GM19467 (cell line): Measurements from ENCODE around the gene EPN2.

Source experiments
- ATAC-seq: cut with Tn5 transposase; IDR thresholded peaks from one replicate; pipeline ENCODE4 v1.9.1; 2021; ENCODE audit warnings: mild to moderate bottlenecking, moderate library complexity; ENCODE audit not compliant: unreplicated experiment

The EPN2 gene

GRCh38 chr17:19307521-19307920 is 70.4 kb downstream of the EPN2 start:
- ATAC-seq = no peak

DNA sequence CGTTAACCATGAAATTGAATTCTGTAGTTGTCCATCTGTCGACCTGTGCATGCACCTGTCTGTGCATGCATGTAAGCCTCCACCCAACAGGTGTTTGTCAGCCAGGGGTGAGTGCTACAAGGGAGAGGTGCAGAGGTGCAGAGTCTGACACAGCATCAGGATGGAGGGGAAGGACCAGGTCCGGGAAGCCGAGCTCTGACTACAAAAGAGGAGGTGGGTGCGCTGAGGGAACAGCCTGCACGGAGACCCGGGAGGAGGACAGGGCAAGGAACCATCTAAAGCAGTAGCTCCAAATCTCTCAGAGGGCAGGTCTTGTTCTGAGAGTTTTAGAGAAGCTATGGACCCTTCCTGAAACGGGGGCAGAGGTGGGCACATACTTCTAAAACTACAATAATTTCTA is 71.2 kb downstream of the EPN2 start:
- ATAC-seq = no peak

DNA sequence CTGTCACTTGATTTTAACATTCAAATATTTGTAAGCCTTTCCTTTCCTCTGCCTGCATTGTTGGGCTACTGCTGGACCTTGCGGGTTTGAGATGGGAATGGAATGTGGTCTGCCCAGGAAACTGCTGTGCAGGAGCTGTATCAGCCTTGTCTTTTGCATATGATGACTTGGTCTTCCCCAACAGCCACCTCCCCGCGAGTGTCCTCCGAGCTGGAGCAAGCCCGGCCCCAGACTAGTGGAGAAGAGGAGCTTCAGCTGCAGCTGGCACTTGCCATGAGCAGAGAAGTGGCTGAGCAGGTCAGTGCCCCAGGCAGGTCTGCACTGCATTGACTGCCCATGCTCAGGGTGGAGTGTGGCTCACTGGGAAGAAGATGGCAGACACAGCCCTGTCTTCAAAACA is 72.5 kb downstream of the EPN2 start:
- ATAC-seq = no peak

- no peak for ATAC-seq
Observed at GRCh38 chr17:19310151-19310550, 73.0 kb downstream of the EPN2 start.

GRCh38 chr17:19311016-19311415 is 73.8 kb downstream of the EPN2 start:
- ATAC-seq = no peak

GRCh38 chr17:19311421-19312215 is 74.5 kb downstream of the EPN2 start:
- ATAC-seq = no peak

DNA sequence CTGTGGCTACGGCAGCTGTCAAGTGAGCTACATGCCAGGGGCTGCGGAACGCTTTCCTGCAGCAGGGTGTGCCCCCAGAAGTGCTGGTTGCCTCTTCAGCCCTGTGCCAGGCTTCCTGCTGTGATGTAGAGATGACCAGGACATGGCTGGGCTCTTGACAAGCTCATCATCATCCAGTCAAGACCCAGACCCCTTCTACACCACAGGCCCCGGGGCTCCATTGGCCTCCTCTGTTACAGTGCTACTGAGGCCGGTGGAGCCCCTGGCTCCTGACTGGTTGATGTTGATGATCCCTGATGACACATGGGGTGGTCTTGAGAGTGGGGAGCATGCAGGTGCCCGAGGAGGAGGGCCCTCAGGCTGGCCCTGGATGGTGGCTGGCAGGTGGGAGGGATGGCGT is 75.2 kb downstream of the EPN2 start:
- no peak for ATAC-seq

- no peak for ATAC-seq
Observed at GRCh38 chr17:19313066-19313745, 76.0 kb downstream of the EPN2 start.

DNA sequence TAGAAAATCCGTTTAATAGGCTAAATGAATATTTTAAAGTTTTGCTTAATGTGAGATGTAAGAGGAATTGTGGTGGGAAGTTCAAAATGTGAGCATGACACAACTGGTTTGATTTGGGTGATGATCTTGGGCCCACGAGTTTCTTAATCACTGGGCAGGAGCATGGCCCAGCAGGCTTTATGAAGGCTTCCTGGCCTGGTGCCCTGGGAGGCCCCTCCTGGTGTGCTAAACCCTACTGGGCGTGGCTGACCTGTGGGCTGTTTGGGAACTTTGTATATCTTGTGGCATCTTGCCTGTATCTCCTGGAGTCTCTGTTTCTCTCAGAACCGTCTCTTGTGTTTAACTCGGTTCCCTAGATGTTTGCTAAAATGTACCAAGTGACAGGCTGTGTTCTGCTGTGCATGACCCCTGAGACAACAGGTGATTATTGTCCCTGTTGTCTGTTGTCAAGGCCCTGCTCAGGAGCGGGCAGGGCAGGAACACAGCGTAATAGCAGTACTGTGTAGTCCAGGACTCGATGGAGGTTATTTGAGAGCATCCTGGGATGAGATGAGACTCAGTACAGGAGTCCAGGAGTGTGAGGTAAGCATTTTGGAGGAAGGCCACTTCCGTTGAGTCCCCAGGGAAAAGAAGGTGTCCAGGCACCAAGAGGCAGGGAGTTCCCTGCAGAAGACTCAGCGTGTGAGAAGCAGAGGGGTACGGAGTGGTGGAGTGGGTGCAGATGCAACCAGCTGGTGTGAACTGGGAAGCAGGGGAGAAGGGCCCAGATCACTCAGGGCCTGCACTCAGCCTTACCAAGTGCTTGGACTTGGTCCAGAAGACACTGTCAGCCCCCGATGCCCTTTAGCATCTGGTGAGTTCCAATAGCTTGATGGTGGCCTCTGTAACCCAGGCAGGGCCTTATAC is 76.8 kb downstream of the EPN2 start:
- no peak for ATAC-seq

DNA sequence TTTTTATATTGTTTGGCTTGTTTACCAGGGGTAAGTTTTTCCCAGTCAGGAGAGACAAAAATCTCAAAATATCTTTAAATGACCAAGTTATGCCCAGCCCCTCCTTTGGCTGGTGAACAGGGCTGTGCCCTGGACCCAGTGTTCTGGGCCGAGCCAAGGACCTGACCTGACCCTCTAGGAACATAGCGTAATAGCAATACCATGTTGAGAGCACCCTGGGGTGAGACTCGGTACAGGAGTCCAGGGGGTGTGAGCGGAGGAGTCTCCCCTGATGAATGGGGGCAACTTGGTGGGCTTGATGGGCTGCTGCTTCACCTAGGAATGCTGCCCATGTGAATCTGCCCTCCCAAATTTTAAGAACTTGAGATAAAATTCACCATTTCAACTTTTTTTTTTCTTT is 77.9 kb downstream of the EPN2 start:
- ATAC-seq = no peak

- ATAC-seq = no peak
Observed at GRCh38 chr17:19316761-19317358, 79.7 kb downstream of the EPN2 start.

DNA sequence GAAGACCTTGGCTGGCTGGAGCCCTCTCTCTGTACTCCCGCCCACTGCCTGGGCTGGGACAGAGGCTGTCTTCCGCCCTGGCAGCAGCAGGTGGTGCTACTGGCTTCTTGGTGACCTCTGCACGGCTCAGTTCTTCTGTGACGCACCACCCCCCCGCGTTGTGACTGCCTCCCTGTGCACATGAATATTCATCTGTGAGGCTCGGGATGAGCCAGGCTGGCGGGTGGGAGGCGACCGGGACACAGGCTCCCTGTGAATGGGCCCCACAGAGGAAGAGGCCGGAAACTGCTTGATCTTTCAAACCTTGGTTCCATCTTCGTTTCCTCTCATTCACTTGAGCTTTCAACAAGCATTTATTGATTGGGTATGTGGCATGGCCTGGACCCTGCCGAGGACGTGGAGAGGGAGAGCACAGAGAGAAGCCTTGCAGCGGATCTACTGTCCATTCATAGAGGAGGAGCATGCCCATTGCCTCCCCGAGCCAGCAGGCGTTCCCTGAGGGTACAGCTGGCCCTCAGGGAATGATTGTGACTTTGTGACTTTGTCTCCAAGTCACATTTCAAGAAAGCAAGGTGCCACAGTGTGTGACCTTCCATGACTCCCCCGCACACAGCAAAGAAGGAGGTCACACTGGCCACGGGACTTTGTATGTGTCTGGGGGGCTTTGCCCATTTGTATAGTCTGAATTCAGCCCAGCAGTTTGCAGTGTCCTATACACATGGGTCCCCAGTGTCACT is 80.4 kb downstream of the EPN2 start:
- no peak for ATAC-seq

GRCh38 chr17:19318611-19319010 is 81.4 kb downstream of the EPN2 start:
- ATAC-seq = no peak

- no peak for ATAC-seq
Observed at GRCh38 chr17:19319771-19320505, 82.8 kb downstream of the EPN2 start.

DNA sequence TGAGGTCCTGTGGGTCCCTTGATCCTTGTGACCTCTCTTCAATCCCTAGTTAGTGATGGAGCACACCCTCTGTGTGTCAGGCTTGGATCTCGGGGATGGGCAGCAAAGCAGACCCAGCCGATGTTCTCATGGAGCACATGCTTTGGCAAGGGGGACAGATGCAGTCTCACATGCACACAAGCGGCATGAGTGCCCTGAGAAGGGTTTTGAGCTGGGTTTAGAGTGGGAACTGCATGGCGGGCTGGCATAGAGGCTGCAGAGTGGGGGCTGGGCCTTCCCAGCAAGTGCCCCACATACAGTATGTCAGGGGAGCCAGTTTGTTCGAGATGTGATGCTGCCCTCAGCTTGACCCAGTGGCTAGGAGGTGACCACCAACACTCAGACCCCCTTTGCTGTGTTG is 83.7 kb downstream of the EPN2 start:
- no peak for ATAC-seq

- no peak for ATAC-seq
Observed at GRCh38 chr17:19321481-19322128, 84.4 kb downstream of the EPN2 start.

DNA sequence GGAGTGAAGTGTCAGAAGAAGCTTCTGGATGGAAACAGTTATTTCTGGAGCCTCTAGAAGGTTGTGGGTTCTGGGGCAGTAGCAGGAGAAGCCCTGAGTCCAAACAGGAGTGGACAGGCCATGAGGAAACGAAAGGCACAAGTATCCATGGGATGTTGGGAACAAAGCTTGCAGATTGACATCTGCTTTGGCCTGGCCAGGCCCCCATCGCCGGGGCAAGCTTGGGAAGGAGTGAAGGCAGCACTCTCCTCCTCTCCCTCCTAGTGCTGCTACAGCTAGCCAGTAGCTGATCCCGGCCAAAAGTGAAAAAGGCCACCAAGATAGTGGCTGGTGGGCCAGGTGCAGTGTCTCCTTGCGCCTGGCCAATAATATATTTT is 85.0 kb downstream of the EPN2 start:
- ATAC-seq = no peak

DNA sequence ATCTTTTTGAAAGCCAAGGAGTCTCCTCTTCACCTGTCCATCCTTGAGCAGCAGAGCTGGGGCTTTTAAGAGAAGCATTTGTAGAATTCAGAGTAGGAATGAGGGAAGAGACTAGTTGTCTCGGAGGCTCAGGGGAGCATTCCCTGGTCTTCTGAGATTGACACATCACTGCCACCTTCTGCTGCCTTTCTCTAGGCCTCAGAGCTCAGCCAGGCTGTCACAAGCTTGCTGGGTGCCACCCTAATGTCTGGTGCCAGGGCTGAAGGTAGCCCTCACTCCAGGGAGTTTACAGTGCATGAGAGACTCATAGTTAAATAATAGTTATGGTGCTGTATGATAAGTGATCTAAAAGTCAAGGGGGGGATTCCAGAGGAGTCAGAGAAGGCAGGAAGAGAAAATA is 85.7 kb downstream of the EPN2 start:
- ATAC-seq = no peak

GRCh38 chr17:19325542-19325941 is 88.4 kb downstream of the EPN2 start:
- no peak for ATAC-seq
